ENCODE measurements around the gene AKR7A2.

The AKR7A2 gene

GRCh38 chr1:19311931-19312781 lies at the start of gene AKR7A2, which contains the start of gene SLC66A1:
TSS of gene AKR7A2 (minus strand) at chr1:19312144. CDS start at chr1:19312124, 20 bp downstream.
TSS of gene SLC66A1 (plus strand) at chr1:19312326. CDS start at chr1:19317678, 5,352 bp downstream.
- peak within 1 kb of the TSS; percentile 72 for H3K4me3 ChIP-seq (ENCODE audit: control insufficient read depth, low read depth, low read length)
- TF ChIP-seq CTCF (conservative IDR thresholded peaks at IDR 0.05; ENCODE audit: control insufficient read depth, insufficient read depth, low read depth, low read length) = no peak
- peak; percentile 85 for DNase-seq (ENCODE audit: low read depth)

DNA sequence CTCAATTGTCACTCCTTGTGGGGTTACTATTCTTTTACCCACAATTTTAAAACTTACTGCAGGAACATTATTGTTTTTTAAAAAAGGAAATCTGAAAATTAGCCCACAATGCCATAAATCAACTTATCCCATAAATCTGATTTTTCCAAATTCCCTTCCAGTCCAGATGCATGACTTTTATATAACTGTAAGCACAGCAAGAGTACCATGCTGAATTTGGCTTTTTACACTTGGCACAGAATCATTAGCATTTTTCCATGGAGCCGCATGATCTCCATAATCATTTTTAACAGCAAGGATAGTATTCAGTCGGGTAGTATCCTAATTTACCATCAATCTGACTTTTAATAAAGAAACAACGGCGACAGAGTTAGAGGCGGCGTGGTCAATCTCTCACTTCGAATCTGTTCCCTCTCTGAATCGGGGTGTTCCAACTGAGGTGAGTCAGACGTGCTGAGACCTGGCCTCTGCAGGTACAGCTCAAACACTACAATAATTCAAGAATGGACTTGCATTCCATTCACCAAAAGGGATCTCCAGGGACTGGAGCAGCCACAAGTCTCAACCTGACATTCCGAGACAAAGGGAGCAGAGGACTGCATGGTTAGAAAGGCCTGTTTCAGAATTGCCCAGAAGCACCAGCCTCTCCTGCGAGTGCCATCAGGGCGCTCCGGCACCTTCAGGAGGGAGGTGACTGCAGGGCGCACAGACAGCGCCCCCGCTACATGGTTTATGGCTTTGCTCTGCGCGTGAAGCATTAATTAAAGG lies 49.1 kb upstream of the AKR7A2 start:
- no peak overlapping the region for H3K4me3 ChIP-seq (ENCODE audit: control insufficient read depth, low read depth, low read length)
- TF ChIP-seq CTCF (conservative IDR thresholded peaks at IDR 0.05; ENCODE audit: control insufficient read depth, insufficient read depth, low read depth, low read length) = no peak
- no peak for DNase-seq (ENCODE audit: low read depth)

DNA sequence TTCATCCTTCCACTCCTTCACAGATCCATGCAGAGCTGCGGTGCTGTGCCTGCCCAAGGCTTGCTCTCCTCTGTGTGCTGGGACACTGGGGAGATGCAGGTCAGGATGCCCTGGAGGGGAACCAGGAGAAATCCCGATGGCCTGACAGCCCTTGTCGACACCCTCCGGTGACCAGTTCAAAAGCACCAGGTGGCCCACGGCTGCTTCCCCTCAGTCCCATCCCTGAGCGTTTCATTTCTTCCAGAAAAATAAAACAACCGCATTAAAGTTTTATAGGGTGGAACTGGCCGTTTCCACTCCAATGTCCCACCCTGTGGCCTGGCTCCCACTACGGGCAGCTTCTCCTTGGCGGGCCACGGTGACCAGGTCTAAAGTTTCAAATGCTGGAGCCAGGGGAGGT lies 48.5 kb upstream of the AKR7A2 start:
- H3K4me3 ChIP-seq (ENCODE audit: control insufficient read depth, low read depth, low read length) = no peak overlapping the region
- no peak for DNase-seq (ENCODE audit: low read depth)

DNA sequence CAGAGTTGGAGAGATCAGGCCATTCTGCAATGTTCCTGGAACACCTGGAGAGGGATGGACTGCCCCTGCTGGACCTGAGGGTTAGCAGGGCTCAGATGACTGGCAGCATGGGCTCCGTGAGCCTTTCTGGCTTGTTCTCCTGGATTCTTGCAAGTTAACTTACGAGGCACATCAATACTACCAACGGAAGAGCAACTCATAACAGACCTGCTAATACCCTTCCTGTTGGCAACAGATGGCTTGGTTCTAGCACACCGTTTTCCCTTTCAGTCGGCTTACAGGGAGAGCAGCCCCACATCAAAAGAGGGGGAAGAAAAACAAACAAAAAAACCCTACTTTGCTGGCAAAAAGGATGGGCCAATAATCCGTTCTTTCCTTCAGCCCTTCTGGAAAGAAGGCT lies 48.1 kb upstream of the AKR7A2 start:
- TF ChIP-seq CTCF (conservative IDR thresholded peaks at IDR 0.05; ENCODE audit: control insufficient read depth, insufficient read depth, low read depth, low read length) = no peak
- no peak for DNase-seq (ENCODE audit: low read depth)
- H3K4me3 ChIP-seq (ENCODE audit: control insufficient read depth, low read depth, low read length) = no peak overlapping the region

More for the DNA sequence above, 48.5 kb upstream of the AKR7A2 start:
- TF ChIP-seq CTCF (conservative IDR thresholded peaks at IDR 0.05; ENCODE audit: control insufficient read depth, insufficient read depth, low read depth, low read length) = no peak

- no peak for DNase-seq (ENCODE audit: low read depth)
- TF ChIP-seq CTCF (conservative IDR thresholded peaks at IDR 0.05; ENCODE audit: control insufficient read depth, insufficient read depth, low read depth, low read length) = no peak
Observed at GRCh38 chr1:19359357-19359756, 47.4 kb upstream of the AKR7A2 start.

GRCh38 chr1:19358710-19359109 lies 46.8 kb upstream of the AKR7A2 start:
- TF ChIP-seq CTCF (conservative IDR thresholded peaks at IDR 0.05; ENCODE audit: control insufficient read depth, insufficient read depth, low read depth, low read length) = no peak
- DNase-seq (ENCODE audit: low read depth) = no peak

More at GRCh38 chr1:19359357-19359756, 47.4 kb upstream of the AKR7A2 start:
- no peak overlapping the region for H3K4me3 ChIP-seq (ENCODE audit: control insufficient read depth, low read depth, low read length)

More at GRCh38 chr1:19358710-19359109, 46.8 kb upstream of the AKR7A2 start:
- no peak overlapping the region for H3K4me3 ChIP-seq (ENCODE audit: control insufficient read depth, low read depth, low read length)

Measured in fibroblast of mammary gland (primary cell).